GM06990 (cell line): ENCODE data around the gene FGF19.

ENCODE experiments used
- DNase-seq: peaks from one replicate; pipeline ENCODE4 v3.0.0-alpha.2; 2011; ENCODE audit not compliant: insufficient read length; ENCODE audit errors: extremely low read depth
- H3K27me3 ChIP-seq: replicated peaks from 2 replicates; pipeline ENCODE4 v1.6.0; 2011; ENCODE audit warnings: low read length; ENCODE audit not compliant: control insufficient read depth, insufficient read depth
- H3K36me3 ChIP-seq: 2 replicates; pipeline ENCODE4 v1.5.1; 2011; ENCODE audit warnings: low read length; ENCODE audit not compliant: control insufficient read depth, insufficient read depth
- H3K4me3 ChIP-seq: replicated peaks from 2 replicates; pipeline ENCODE4 v1.5.1; 2011; ENCODE audit warnings: low read depth, mild to moderate bottlenecking, control low read depth, low read length
- CTCF ChIP-seq: IDR thresholded peaks from 2 replicates; pipeline ENCODE4 v1.5.1; 2011; ENCODE audit warnings: low read length, control low read depth, mild to moderate bottlenecking, inconsistent platforms; ENCODE audit not compliant: insufficient read depth, poor library complexity, severe bottlenecking

FGF19 gene

GRCh38 chr11:69661413-69661715 lies 42.5 kb downstream of the FGF19 start:
- Histone ChIP-seq H3K36me3 (peaks cover 6% of the 10 kb centered on the region), H3K4me3 (no peak overlapping the region), H3K27me3 (no peaks in the 10 kb centered on the region)
- no peak for DNase-seq
- TF ChIP-seq CTCF, result no peak

DNA sequence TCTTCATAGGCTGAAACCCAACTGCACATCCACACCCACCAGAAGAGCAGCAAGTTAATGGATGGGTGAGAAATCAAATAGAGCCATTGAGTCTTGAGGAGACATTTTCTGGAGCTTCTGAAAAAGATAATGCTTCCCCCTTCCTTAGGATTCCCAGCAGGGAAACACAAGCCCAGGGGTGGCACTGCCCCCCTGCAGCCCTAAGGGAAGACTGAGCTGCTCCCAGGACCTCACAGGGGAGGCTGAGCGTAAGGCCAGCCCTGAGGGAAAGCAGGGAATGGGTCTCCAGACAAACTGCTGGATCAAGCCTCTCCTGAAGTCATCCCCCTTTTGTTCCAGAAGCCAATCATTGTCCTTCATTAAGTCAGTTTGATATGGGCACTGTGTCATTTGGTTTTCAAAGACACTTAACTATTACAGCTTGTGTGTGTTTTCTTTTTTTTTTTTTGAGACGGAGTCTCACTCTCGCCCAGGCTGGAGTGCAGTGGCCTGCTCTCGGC lies 43.8 kb downstream of the FGF19 start:
- no peak for TF ChIP-seq CTCF
- Histone ChIP-seq H3K36me3 (peaks cover 6% of the 10 kb centered on the region), H3K4me3 (no peak overlapping the region), H3K27me3 (no peaks in the 10 kb centered on the region)
- no peak for DNase-seq

GRCh38 chr11:69659591-69659990 lies 44.2 kb downstream of the FGF19 start:
- H3K27me3 ChIP-seq, result no peaks in the 10 kb centered on the region
- no peak for DNase-seq
- peaks cover 6% of the 10 kb centered on the region for H3K36me3 ChIP-seq
- H3K4me3 ChIP-seq, result no peak overlapping the region
- no peak for TF ChIP-seq CTCF

GRCh38 chr11:69658626-69659450 lies 45.0 kb downstream of the FGF19 start:
- no peak overlapping the region for H3K4me3 ChIP-seq

DNA sequence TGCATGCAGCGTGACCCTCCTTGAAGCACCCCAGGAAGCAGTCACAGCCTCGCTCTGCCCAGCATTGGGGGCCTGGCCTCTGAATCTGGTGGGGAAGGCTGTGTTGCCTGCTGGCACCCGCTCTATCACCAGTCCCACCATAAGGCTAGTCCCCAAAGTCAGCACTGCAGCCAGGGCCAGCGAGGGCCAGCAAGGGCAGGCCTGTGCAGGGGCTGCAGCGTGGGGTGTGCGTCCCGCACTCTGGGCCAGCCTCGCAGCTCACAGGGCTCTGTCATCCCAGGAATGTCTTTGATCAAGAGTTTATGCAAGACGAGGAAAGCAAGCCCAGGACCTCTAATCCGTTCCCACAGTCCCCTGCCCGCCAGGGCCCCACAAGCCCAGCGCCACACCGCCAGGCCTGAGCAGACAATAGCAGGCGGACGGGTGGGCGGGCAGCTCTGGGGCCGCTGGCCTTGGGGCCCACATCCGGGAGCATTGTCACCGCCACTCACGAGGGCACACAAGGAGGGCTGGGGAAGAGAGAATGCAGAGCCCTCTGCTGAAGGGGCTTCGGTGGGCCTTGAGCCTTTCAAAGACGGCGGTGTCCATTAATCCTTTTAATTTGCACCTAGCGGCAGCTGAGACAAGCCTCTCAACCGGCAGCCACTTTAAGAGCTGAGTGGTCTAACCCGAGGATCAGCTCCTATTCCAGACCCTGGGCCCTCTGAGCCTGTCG lies 45.8 kb downstream of the FGF19 start:
- no peaks in the 10 kb centered on the region for H3K27me3 ChIP-seq
- DNase-seq, result no peak
- no peaks in the 10 kb centered on the region; the same call in 1 of the 2 replicates for H3K36me3 ChIP-seq
- H3K4me3 ChIP-seq, result no peak overlapping the region
- no peak for TF ChIP-seq CTCF

More at GRCh38 chr11:69658626-69659450, 45.0 kb downstream of the FGF19 start:
- DNase-seq, result no peak
- H3K27me3 ChIP-seq, result no peaks in the 10 kb centered on the region
- H3K36me3 ChIP-seq, result peaks cover under 1% of the 10 kb centered on the region
- no peak for TF ChIP-seq CTCF
